ENCODE data around the gene MAT2A. TPM values are rescaled to one million over a fixed set of nuclear protein-coding genes. Genes with fewer than 3 reads are reported as not detected.

MAT2A gene
- total and polyA plus RNA-seq, 9 of the 15 experiments (the other 6 are each of a cell fraction or from before 2014, with no cell fraction given) = 130 to 1,027 (median 240) TPM

GRCh38 chr2:85578243-85579180 lies 39.5 kb downstream of the MAT2A start (continued):
- 0 out of 2 replicates have a peak, but pooled peaks have one; percentile 44 for TF ChIP-seq ZBTB12 (CRISPR knock-in tag; IDR thresholded peaks at IDR 0.05)
- TF ChIP-seq ATF4 (CRISPR knock-in tag; IDR thresholded peaks at IDR 0.05) = 0 out of 2 replicates have a peak, but pooled peaks have one; percentile 40
- no peak for TF ChIP-seq NCOA2 (IDR thresholded peaks at IDR 0.05; ENCODE audit: partially characterized antibody in 2 of 2)
- peak; percentile 88 for TF ChIP-seq SPI1 (IDR thresholded peaks at IDR 0.05; ENCODE audit: borderline replicate concordance, low read depth, low read length)
- TF ChIP-seq ZNF277 (CRISPR knock-in tag; IDR thresholded peaks at IDR 0.05; ENCODE audit: borderline replicate concordance) = no peak
- TF ChIP-seq ZNF76 (CRISPR knock-in tag; IDR thresholded peaks at IDR 0.05; ENCODE audit: borderline replicate concordance) = 0 out of 2 replicates have a peak, but pooled peaks have one; percentile 35
- no peak for TF ChIP-seq CBX5 (IDR thresholded peaks at IDR 0.05; ENCODE audit: borderline replicate concordance, low read depth)
- TF ChIP-seq ZBTB7A (IDR thresholded peaks at IDR 0.05; ENCODE audit: borderline replicate concordance, control insufficient read depth, low read depth, low read length) = peak; percentile 10; the same call in 1 of the 2 replicates
- TF ChIP-seq GTF2E2 (tag; IDR thresholded peaks at IDR 0.05) = peak; percentile 72; the same call in 1 of the 2 replicates
- TF ChIP-seq BHLHE40 (IDR thresholded peaks at IDR 0.05; ENCODE audit: low read length) = peak; percentile 88
- no peak for TF ChIP-seq ARID4B (CRISPR knock-in tag; IDR thresholded peaks at IDR 0.05)
- 0 out of 2 replicates have a peak, but pooled peaks have one; percentile 53 for TF ChIP-seq KLF6 (CRISPR knock-in tag; IDR thresholded peaks at IDR 0.05; ENCODE audit: borderline replicate concordance)
- 0 out of 2 replicates have a peak, but pooled peaks have one; percentile 19 for TF ChIP-seq MXI1 (IDR thresholded peaks at IDR 0.05; ENCODE audit: low read depth, low read length)
- 0 out of 2 replicates have a peak, but pooled peaks have one; percentile 46 for TF ChIP-seq ATF6 (CRISPR knock-in tag; IDR thresholded peaks at IDR 0.05)

All from K562 (cell line).